Measurements from ENCODE around the gene XRCC3.

GRCh38 chr14:103732868-103733620 lies 17.8 kb upstream of the XRCC3 start:
- no peak for TF ChIP-seq CTCF (IDR thresholded peaks at IDR 0.05)
- TF ChIP-seq POLR2A (IDR thresholded peaks at IDR 0.05), result no peak

All from testis (tissue), 2 donors.